Erythroblast (primary cell): ENCODE data around the gene AGAP1.

Experiments used
- GATA1 ChIP-seq: IDR thresholded peaks from 2 replicates; pipeline ENCODE4 v1.6.1; 2011; ENCODE audit warnings: low read depth, mild to moderate bottlenecking, control low read depth, low read length, moderate library complexity
- POLR2A ChIP-seq: IDR thresholded peaks from 2 replicates; pipeline ENCODE4 v1.6.1; 2011; ENCODE audit warnings: mild to moderate bottlenecking, low read length

DNA sequence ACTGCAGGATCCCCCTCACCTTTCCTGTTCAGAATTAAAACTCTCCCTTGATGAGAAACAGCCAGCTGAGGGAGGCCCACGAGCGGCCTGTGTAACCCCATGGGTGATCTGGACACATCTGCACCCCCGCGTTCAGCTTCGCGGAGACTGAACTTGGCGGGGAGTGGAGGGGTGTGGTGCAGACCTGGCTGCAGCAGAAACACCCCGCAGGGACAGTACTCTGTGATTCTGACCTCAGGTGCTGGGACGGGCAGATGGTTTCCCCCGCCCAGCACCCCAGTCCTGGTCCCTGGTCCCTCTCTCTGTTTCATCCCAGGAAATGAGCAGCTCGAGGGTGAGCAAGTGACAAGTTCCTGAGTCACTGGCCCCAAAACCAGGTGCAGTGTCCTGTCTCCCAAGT, 633.2 kb downstream of the AGAP1 start:
- TF ChIP-seq POLR2A = no peak
- no peak for TF ChIP-seq GATA1
